ENCODE data around the gene DTX1.
"Not testable (repeated sequence)": the region's sequence is repeated elsewhere in the genome, so short reads cannot be mapped to it uniquely, and the experiment has no call there.

DTX1 gene

GRCh38 chr12:113135178-113136127, 78.9 kb downstream of the DTX1 start, which contains the start of gene RASAL1:
TSS of gene RASAL1 (minus strand) at chr12:113135761. CDS start at chr12:113135462, 299 bp downstream.
- DNase-seq (ENCODE audit: low read depth in 4 of 4, low spot score in 1 of 4): peak; percentile 55 to 84 (median 68)

GRCh38 chr12:113136128-113136989, 79.8 kb downstream of the DTX1 start:
- peak in 1 of 4 experiments; percentile 56 for DNase-seq (ENCODE audit: low read depth in 4 of 4, low spot score in 1 of 4)

- no peak for DNase-seq (ENCODE audit: low read depth in 4 of 4, low spot score in 1 of 4)
Measured at GRCh38 chr12:113136990-113137511, 80.5 kb downstream of the DTX1 start.

- DNase-seq (ENCODE audit: low read depth in 4 of 4, low spot score in 1 of 4): no peak
Measured at GRCh38 chr12:113137861-113138783, 81.6 kb downstream of the DTX1 start.

- no peak for DNase-seq (ENCODE audit: low read depth in 4 of 4, low spot score in 1 of 4)
Measured at GRCh38 chr12:113138826-113139225, 82.3 kb downstream of the DTX1 start.

- no peak for DNase-seq (ENCODE audit: low read depth in 4 of 4, low spot score in 1 of 4)
Measured at GRCh38 chr12:113140706-113141105, 84.2 kb downstream of the DTX1 start.

- DNase-seq (ENCODE audit: low read depth in 4 of 4, low spot score in 1 of 4): not testable (repeated sequence)
Measured at GRCh38 chr12:113141716-113142115, 85.2 kb downstream of the DTX1 start.

- no peak for DNase-seq (ENCODE audit: low read depth in 4 of 4, low spot score in 1 of 4)
Measured at GRCh38 chr12:113142173-113142885, 85.8 kb downstream of the DTX1 start.

GRCh38 chr12:113142886-113143332, 86.4 kb downstream of the DTX1 start:
- DNase-seq (ENCODE audit: low read depth in 4 of 4, low spot score in 1 of 4): no peak

- DNase-seq (ENCODE audit: low read depth in 4 of 4, low spot score in 1 of 4): no peak
Measured at GRCh38 chr12:113143959-113144358, 87.4 kb downstream of the DTX1 start.

- DNase-seq (ENCODE audit: low read depth in 4 of 4, low spot score in 1 of 4): no peak
Measured at GRCh38 chr12:113144806-113145205, 88.3 kb downstream of the DTX1 start.

GRCh38 chr12:113145720-113146551, 89.4 kb downstream of the DTX1 start:
- no peak for DNase-seq (ENCODE audit: low read depth in 4 of 4, low spot score in 1 of 4)

GRCh38 chr12:113146999-113147398, 90.5 kb downstream of the DTX1 start:
- DNase-seq (ENCODE audit: low read depth in 4 of 4, low spot score in 1 of 4): no peak
